ENCODE data around the gene GPC3.

- TF ChIP-seq EP300 (IDR thresholded peaks at IDR 0.05) (no peak), CTCF (IDR thresholded peaks at IDR 0.05) (no peak), POLR2A (IDR thresholded peaks at IDR 0.05) (no peak)
Measured at GRCh38 chrX:133970076-133970475, 15.3 kb downstream of the GPC3 start.

Measured in suprapubic skin (tissue), 3 donors.